Activated CD4-positive, alpha-beta T cell treated with anti-CD3 and anti-CD28 coated beads, Interleukin-2, amount 50 U/mL, for 48 hours (primary cell): ENCODE measurements around the gene HBA2.
"Not testable (repeated sequence)": the region's sequence is repeated elsewhere in the genome, so short reads cannot be mapped to it uniquely, and the experiment has no call there.

Experiments
- DNase-seq, 2 experiments: peaks; one replicate each; pipeline ENCODE4 v3.0.0-alpha.2; 2020

The HBA2 gene

DNA sequence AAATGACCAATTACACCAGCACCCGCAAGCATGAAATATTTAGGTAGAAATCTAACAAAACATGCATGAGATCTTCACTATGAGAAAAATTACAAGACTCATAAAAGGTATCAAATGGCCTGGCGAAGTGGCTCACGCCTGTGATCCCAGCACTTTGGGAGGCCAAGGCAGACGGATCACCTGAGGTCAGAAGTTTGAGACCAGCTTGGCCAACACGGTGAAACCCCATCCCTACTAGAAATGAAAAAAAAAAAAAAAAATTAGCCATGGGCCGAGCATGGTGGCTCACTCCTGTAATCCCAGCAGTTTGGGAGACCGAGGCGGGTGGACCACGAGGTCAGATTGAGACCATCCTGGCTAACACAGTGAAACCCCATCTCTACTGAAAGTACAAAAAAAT lies 31.4 kb downstream of the HBA2 start:
- not testable (repeated sequence) for DNase-seq

DNA sequence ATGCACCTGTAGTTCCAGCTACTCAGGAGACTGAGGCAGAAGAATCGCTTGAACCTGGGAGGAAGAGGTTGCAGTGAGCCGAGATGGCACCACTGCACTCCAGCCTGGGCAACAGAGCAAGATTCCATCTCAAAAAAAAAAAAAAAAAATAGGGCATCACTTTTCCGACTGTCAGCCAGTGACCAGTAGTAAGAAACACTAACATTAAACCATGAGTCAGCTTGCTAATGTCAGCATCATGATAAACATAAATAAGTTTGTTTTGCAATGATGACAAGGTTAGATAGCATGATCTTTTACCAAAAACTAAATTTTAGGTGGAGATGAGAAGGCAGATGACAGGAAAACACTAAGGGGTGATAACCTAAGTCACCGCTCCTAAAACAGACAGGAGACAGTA lies 36.7 kb downstream of the HBA2 start:
- not testable (repeated sequence) for DNase-seq

GRCh38 chr16:211631-212180 lies 39.0 kb downstream of the HBA2 start:
- DNase-seq, result not testable (repeated sequence)

GRCh38 chr16:212999-213398 lies 40.3 kb downstream of the HBA2 start:
- no peak for DNase-seq

DNA sequence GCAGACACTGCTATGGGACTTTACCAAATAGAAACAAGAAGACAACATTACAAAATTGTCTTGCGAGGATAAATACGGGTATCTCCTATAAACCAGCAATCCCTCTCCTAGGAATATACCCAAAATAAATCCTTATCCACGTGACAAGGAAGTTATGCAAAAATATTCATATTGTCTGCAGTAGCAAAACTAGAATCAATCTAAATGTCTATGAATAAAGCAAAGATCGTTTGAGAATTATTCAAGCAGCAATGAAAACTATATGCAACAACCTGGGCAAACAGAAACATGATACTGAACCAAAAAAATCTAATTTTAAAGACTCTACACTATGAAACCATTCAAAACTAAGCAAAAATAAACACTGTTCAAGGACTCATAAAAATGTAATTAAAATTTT lies 47.3 kb downstream of the HBA2 start:
- no peak for DNase-seq
